Transverse colon (tissue), 3 donors: ENCODE measurements around the gene C1orf174.

Source experiments
- EP300 ChIP-seq: sonication (generic); formaldehyde crosslinking; IDR thresholded peaks from one replicate; pipeline ENCODE4 v1.6.1; 2017; ENCODE audit warnings: antibody characterized with exemption, low read depth
- POLR2AphosphoS5 ChIP-seq, 3 donors: sonication (generic); formaldehyde crosslinking; IDR thresholded peaks; one replicate each; pipeline ENCODE4 v1.6.1; 2016; ENCODE audit warnings: antibody characterized with exemption in 3 of 3

GRCh38 chr1:3902571-3903091 is 2.6 kb upstream of the C1orf174 start:
- TF ChIP-seq EP300 (no peak), POLR2AphosphoS5 (IDR thresholded peaks at IDR 0.05) (no peak)
